HepG2 (cell line): ENCODE data around the gene MRPL20. TPM values are rescaled to one million over a fixed set of nuclear protein-coding genes. Genes with fewer than 3 reads are reported as not detected.

ENCODE experiments used
- CREB1 ChIP-seq, 2 experiments: fragments of 450-650 bp in 1 of 2; IDR thresholded peaks; 2 replicates each; pipeline ENCODE4 v1.6.1; 2016 to 2017; ENCODE audit warnings: control low read depth in 1 of 2, mild to moderate bottlenecking in 1 of 2, missing compliant biosample characterization in 1 of 2, missing genetic modification characterization in 1 of 2
- FOXP1 ChIP-seq, 2 experiments: fragments of 450-650 bp in 1 of 2; IDR thresholded peaks; 2 replicates each; pipeline ENCODE4 v1.6.1; 2017 to 2018; ENCODE audit warnings: antibody characterized with exemption in 1 of 2
- HMG20A ChIP-seq: IDR thresholded peaks from 2 replicates; pipeline ENCODE4 v1.6.1; 2016; ENCODE audit warnings: borderline replicate concordance
- IKZF5 ChIP-seq: IDR thresholded peaks from 2 replicates; pipeline ENCODE4 v1.6.1; 2018; ENCODE audit warnings: missing genetic modification reagents, mild to moderate bottlenecking, missing compliant biosample characterization
- MAF1 ChIP-seq: sonication (generic); formaldehyde crosslinking; IDR thresholded peaks from 2 replicates; pipeline ENCODE4 v1.5.0; 2020; ENCODE audit warnings: missing genetic modification reagents, borderline replicate concordance
- MXD4 ChIP-seq: IDR thresholded peaks from 2 replicates; pipeline ENCODE4 v1.6.1; 2016; ENCODE audit warnings: mild to moderate bottlenecking, missing biosample characterization, missing genetic modification reagents
- NFRKB ChIP-seq: fragments of 450-650 bp; IDR thresholded peaks from 2 replicates; pipeline ENCODE4 v1.6.1; 2017
- NRL ChIP-seq: sonication (generic); formaldehyde crosslinking; IDR thresholded peaks from 2 replicates; pipeline ENCODE4 v1.5.0; 2020; ENCODE audit warnings: missing genetic modification reagents, mild to moderate bottlenecking, moderate library complexity, borderline replicate concordance
- PHF21A ChIP-seq: sonication (generic); formaldehyde crosslinking; IDR thresholded peaks from 2 replicates; pipeline ENCODE4 v1.5.0; 2020; ENCODE audit warnings: mild to moderate bottlenecking, missing genetic modification reagents
- PLRG1 ChIP-seq: fragments of 450-650 bp; conservative IDR thresholded peaks from 2 replicates; pipeline ENCODE4 v1.6.1; 2016
- RAD51 ChIP-seq: fragments of 450-650 bp; IDR thresholded peaks from 2 replicates; pipeline ENCODE4 v1.6.1; 2016; ENCODE audit warnings: borderline replicate concordance
- SNAI1 ChIP-seq: sonication (generic); formaldehyde crosslinking; IDR thresholded peaks from 2 replicates; pipeline ENCODE4 v1.5.0; 2020; ENCODE audit warnings: mild to moderate bottlenecking, missing genetic modification reagents, borderline replicate concordance
- SNAPC5 ChIP-seq: sonication (generic); formaldehyde crosslinking; IDR thresholded peaks from 2 replicates; pipeline ENCODE4 v1.8.1; 2023; ENCODE audit warnings: mild to moderate bottlenecking, missing genetic modification reagents, borderline replicate concordance
- SP1 ChIP-seq, 2 experiments: fragments of 450-650 bp in 1 of 2; sonication (generic) in 1 of 2; formaldehyde crosslinking in 1 of 2; IDR thresholded peaks; 2 replicates each; pipeline versions ENCODE4 v1.4.0 to v1.6.1; 2016 to 2020; ENCODE audit warnings: missing genetic modification reagents in 1 of 2
- THAP7 ChIP-seq: sonication (generic); formaldehyde crosslinking; IDR thresholded peaks from 2 replicates; pipeline ENCODE4 v1.8.1; 2023; ENCODE audit warnings: mild to moderate bottlenecking, missing genetic modification reagents
- ZNF282 ChIP-seq: fragments of 450-650 bp; IDR thresholded peaks from 2 replicates; pipeline ENCODE4 v1.6.1; 2018; ENCODE audit not compliant: partially characterized antibody
- ZNF333 ChIP-seq: sonication (generic); formaldehyde crosslinking; IDR thresholded peaks from 2 replicates; pipeline ENCODE4 v1.4.0; 2020; ENCODE audit warnings: mild to moderate bottlenecking, missing genetic modification reagents, borderline replicate concordance
- ZNF441 ChIP-seq: sonication (generic); formaldehyde crosslinking; IDR thresholded peaks from 2 replicates; pipeline ENCODE4 v1.7.0; 2021; ENCODE audit warnings: missing genetic modification reagents, borderline replicate concordance
- ZNF556 ChIP-seq: sonication (generic); formaldehyde crosslinking; IDR thresholded peaks from 2 replicates; pipeline ENCODE4 v1.4.0; 2020; ENCODE audit warnings: mild to moderate bottlenecking, missing genetic modification reagents, borderline replicate concordance
- ZNF674 ChIP-seq: sonication (generic); formaldehyde crosslinking; IDR thresholded peaks from 2 replicates; pipeline ENCODE4 v1.5.0; 2020; ENCODE audit warnings: low read depth, mild to moderate bottlenecking, missing genetic modification reagents
- ZSCAN12 ChIP-seq: sonication (generic); formaldehyde crosslinking; IDR thresholded peaks from 2 replicates; pipeline ENCODE4 v1.9.0; 2021; ENCODE audit warnings: mild to moderate bottlenecking, missing genetic modification reagents
- polyA plus RNA-seq, 8 experiments: library from polyadenylated mRNA; depleted of rRNA in 3 of 8; stranded (reverse) in 7 of 8; unstranded in 1 of 8; fragments of >200 nt; fragmentation: Illumina TruSeq in 4 of 8; extraction: Trizol in 4 of 8; gene quantifications; 2 replicates each; pipeline versions ENCODE4 v1.2.1 to v1.2.3, GENCODE V29; 2011 to 2016; ENCODE audit warnings: low read depth in 4 of 8, missing spikeins in 1 of 8, mixed read lengths in 1 of 8; ENCODE audit not compliant: insufficient read depth in 1 of 8
- total RNA-seq, 5 experiments: library from RNA; depleted of rRNA; stranded (reverse); fragments of >200 nt; fragmentation: Illumina TruSeq; extraction: Trizol; gene quantifications; 2 replicates each; pipeline ENCODE4 v1.2.3, GENCODE V29; 2016; ENCODE audit warnings: low read depth in 1 of 5
- TF ChIP-seq, protein P1 (sequence below), 2 experiments: sonication (generic) in 1 of 2; formaldehyde crosslinking in 1 of 2; IDR thresholded peaks; 2 replicates each; pipeline versions ENCODE4 v1.6.1 to v1.9.0; 2014 to 2022; ENCODE audit warnings: antibody characterized with exemption in 1 of 2, borderline replicate concordance in 1 of 2, inconsistent platforms in 1 of 2, low read depth in 1 of 2, missing genetic modification reagents in 1 of 2

The MRPL20 gene
- total and polyA plus RNA-seq, 2 of the 13 experiments (the other 11 are each of a cell fraction or from before 2014, with no cell fraction given): 59.2 to 127 TPM

- TF ChIP-seq SNAI1 (CRISPR knock-in tag) (no peak), CREB1 (IDR thresholded peaks at IDR 0.05) (peak; percentile 96), CREB1 (CRISPR knock-in tag; IDR thresholded peaks at IDR 0.05) (peak; percentile 98), THAP7 (CRISPR knock-in tag) (peak; percentile 88), NFRKB (no peak), ZNF333 (CRISPR knock-in tag) (peak; percentile 87; the same call in 1 of the 2 replicates), ZNF441 (CRISPR knock-in tag) (peak; percentile 94), ZNF556 (CRISPR knock-in tag) (peak; percentile 100), HMG20A (peak; percentile 68; the same call in 1 of the 2 replicates), IKZF5 (CRISPR knock-in tag) (peak; percentile 98), PLRG1 (no peak), RAD51 (no peak), ZSCAN12 (peak; percentile 19; the same call in 1 of the 2 replicates), NRL (CRISPR knock-in tag) (peak; percentile 41; the same call in 1 of the 2 replicates), PHF21A (CRISPR knock-in tag) (peak; percentile 93), FOXP1 (IDR thresholded peaks at IDR 0.05) (no peak), FOXP1 (CRISPR knock-in tag; IDR thresholded peaks at IDR 0.05) (no peak), SP1 (IDR thresholded peaks at IDR 0.05) (no peak), SP1 (CRISPR knock-in tag; IDR thresholded peaks at IDR 0.05) (peak; percentile 93), ZNF282 (no peak), SNAPC5 (CRISPR knock-in tag) (no peak), MAF1 (peak; percentile 96), MXD4 (CRISPR knock-in tag) (peak; percentile 64; the same call in 1 of the 2 replicates), ZNF674 (CRISPR knock-in tag) (peak; percentile 80; the same call in 1 of the 2 replicates)
- TF ChIP-seq, protein P1, sequence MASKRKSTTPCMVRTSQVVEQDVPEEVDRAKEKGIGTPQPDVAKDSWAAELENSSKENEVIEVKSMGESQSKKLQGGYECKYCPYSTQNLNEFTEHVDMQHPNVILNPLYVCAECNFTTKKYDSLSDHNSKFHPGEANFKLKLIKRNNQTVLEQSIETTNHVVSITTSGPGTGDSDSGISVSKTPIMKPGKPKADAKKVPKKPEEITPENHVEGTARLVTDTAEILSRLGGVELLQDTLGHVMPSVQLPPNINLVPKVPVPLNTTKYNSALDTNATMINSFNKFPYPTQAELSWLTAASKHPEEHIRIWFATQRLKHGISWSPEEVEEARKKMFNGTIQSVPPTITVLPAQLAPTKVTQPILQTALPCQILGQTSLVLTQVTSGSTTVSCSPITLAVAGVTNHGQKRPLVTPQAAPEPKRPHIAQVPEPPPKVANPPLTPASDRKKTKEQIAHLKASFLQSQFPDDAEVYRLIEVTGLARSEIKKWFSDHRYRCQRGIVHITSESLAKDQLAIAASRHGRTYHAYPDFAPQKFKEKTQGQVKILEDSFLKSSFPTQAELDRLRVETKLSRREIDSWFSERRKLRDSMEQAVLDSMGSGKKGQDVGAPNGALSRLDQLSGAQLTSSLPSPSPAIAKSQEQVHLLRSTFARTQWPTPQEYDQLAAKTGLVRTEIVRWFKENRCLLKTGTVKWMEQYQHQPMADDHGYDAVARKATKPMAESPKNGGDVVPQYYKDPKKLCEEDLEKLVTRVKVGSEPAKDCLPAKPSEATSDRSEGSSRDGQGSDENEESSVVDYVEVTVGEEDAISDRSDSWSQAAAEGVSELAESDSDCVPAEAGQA (IDR thresholded peaks at IDR 0.05; ENCODE audit: low read depth): peak; percentile 89
- TF ChIP-seq, protein P1 (CRISPR knock-in tag; IDR thresholded peaks at IDR 0.05; ENCODE audit: borderline replicate concordance): no peak; the same call in none of the 2 replicates
These were observed 32.0 kb downstream of the MRPL20 start, which contains the start of gene AURKAIP1 (continued) for GRCh38 chr1:1374929-1375662.
